Left lung (tissue), 10 donors: ENCODE data around the gene COG5. TPM values are rescaled to one million over a fixed set of nuclear protein-coding genes. Genes with fewer than 3 reads are reported as not detected.
"Not testable (repeated sequence)": the region's sequence is repeated elsewhere in the genome, so short reads cannot be mapped to it uniquely, and the experiment has no call there.

Experiments
- ATAC-seq: fragments of 200-7000 bp; cut with Tn5 transposase; one replicate; pipeline ENCODE4 v1.9.1; 2020; ENCODE audit warnings: moderate library complexity
- DNase-seq, 4 donors: peaks; one replicate each; pipeline ENCODE4 v3.0.0-alpha.2; 2013 to 2020
- H3K27ac ChIP-seq, 2 donors: fragments of 200-600 bp; sonication (generic) in 1 of 2; one replicate each; pipeline versions ENCODE4 v1.5.0 to v1.8.0; 2020 to 2021
- H3K27me3 ChIP-seq, 2 donors: fragments of 200-600 bp; sonication (generic) in 1 of 2; one replicate each; pipeline versions ENCODE4 v1.5.0 to v1.8.0; 2020 to 2021
- H3K36me3 ChIP-seq, 2 donors: fragments of 200-600 bp; sonication (generic) in 1 of 2; one replicate each; pipeline versions ENCODE4 v1.5.0 to v1.8.0; 2020 to 2021
- H3K4me1 ChIP-seq, 2 donors: fragments of 200-600 bp; one replicate each; pipeline ENCODE4 v1.8.0; 2021
- H3K4me3 ChIP-seq, 2 donors: fragments of 200-600 bp; sonication (generic) in 1 of 2; one replicate each; pipeline versions ENCODE4 v1.5.0 to v1.8.0; 2020 to 2021; ENCODE audit warnings: mild to moderate bottlenecking in 1 of 2
- H3K9me3 ChIP-seq, 2 donors: fragments of 200-600 bp; sonication (generic) in 1 of 2; one replicate each; pipeline versions ENCODE4 v1.5.0 to v1.8.0; 2020 to 2021
- CTCF ChIP-seq, 2 donors: fragments of 200-600 bp; sonication (generic) in 1 of 2; IDR thresholded peaks; one replicate each; pipeline versions ENCODE4 v1.5.0 to v1.8.0; 2021; ENCODE audit warnings: antibody characterized with exemption in 2 of 2
- intact Hi-C, 2 donors: fragments of 100-400 bp; cut with DNase I; formaldehyde crosslinking; loops; one replicate each; pipeline versions ENCODE4 v1.11.2 to v1.14.2; 2022
- polyA plus RNA-seq, 6 donors: library from polyadenylated mRNA; unstranded; fragments of 120-200 nt; gene quantifications; one replicate each; pipeline ENCODE4 v1.2.1, GENCODE V29; 2013; ENCODE audit not compliant: insufficient read length in 6 of 6
- total RNA-seq, 2 donors: library from RNA; stranded (reverse); fragmentation: NEBNext Ultra II Directional; extraction: Animal tissue kit (Norgen Biotek cat#: 25700); gene quantifications; one replicate each; pipeline ENCODE4 v1.2.1, GENCODE V29; 2021
- donor health status: DM: no; HTN: yes; CAD: no.
- donor health status: DM: no; HTN: no; CAD: no.

COG5 gene
- total and polyA plus RNA-seq, 8 donors: 26.9 to 42.6 (median 33.4) TPM

GRCh38 chr7:107157091-107157490, 406.6 kb downstream of the COG5 start:
- no peak for TF ChIP-seq CTCF (IDR thresholded peaks at IDR 0.05)
- H3K4me1 ChIP-seq: no peaks in the 10 kb centered on the region
- no peaks in the 10 kb centered on the region for H3K36me3 ChIP-seq
- no peaks in the 10 kb centered on the region for H3K27me3 ChIP-seq
- ATAC-seq (no peak), DNase-seq (no peak)
- intact Hi-C loops: loop anchor here in 1 of 2 donors (10.0 kb wide), 1 partner anchor 212 kb away; no protein-coding TSS in a partner anchor
- H3K9me3 ChIP-seq: no peaks in the 10 kb centered on the region
- no peak overlapping the region for H3K4me3 ChIP-seq
- no peak overlapping the region for H3K27ac ChIP-seq

GRCh38 chr7:107155726-107156125, 408.0 kb downstream of the COG5 start:
- intact Hi-C loops: loop anchor here in 1 of 2 donors (10.0 kb wide), 1 partner anchor 211 kb away; no protein-coding TSS in a partner anchor
- DNase-seq, ATAC-seq: not testable (repeated sequence)

GRCh38 chr7:107154826-107155225, 408.9 kb downstream of the COG5 start:
- no peaks in the 10 kb centered on the region for H3K27me3 ChIP-seq
- H3K9me3 ChIP-seq: no peaks in the 10 kb centered on the region
- H3K36me3 ChIP-seq: no peaks in the 10 kb centered on the region
- no peak overlapping the region for H3K4me3 ChIP-seq
- no peaks in the 10 kb centered on the region for H3K4me1 ChIP-seq
- ATAC-seq (no peak), DNase-seq (no peak)
- intact Hi-C loops: loop anchor here in 1 of 2 donors (10.0 kb wide), 1 partner anchor 210 kb away; no protein-coding TSS in a partner anchor
- H3K27ac ChIP-seq: no peak overlapping the region
- TF ChIP-seq CTCF (IDR thresholded peaks at IDR 0.05): no peak

More at GRCh38 chr7:107155726-107156125, 408.0 kb downstream of the COG5 start:
- not testable (repeated sequence) for H3K27me3 ChIP-seq, H3K9me3 ChIP-seq, H3K4me1 ChIP-seq, H3K36me3 ChIP-seq, H3K4me3 ChIP-seq, H3K27ac ChIP-seq

- Histone ChIP-seq H3K27me3 (no peaks in the 10 kb centered on the region), H3K36me3 (no peaks in the 10 kb centered on the region), H3K9me3 (no peaks in the 10 kb centered on the region), H3K27ac (no peak overlapping the region), H3K4me3 (no peak overlapping the region), H3K4me1 (peaks cover 0 to 8% of the 10 kb centered on the region in 2 donors)
- TF ChIP-seq CTCF (IDR thresholded peaks at IDR 0.05): no peak
- ATAC-seq (no peak), DNase-seq (no peak)
- intact Hi-C loops: loop anchor here in 1 of 2 donors (10.0 kb wide), 1 partner anchor 207 kb away; no protein-coding TSS in a partner anchor
Observed at GRCh38 chr7:107152011-107152410, 411.7 kb downstream of the COG5 start.

Other genes with a start within 250 kb of the COG5 start
- not detected for gene GPR22, start 93.9 kb downstream of the COG5 start, total RNA-seq
- under 1 TPM in 3 of 6 donors, not detected in 3; 0.06 to 0.13 (median 0.10) TPM for gene GPR22, start 93.9 kb downstream of the COG5 start, polyA plus RNA-seq
- gene DUS4L, start 51 bp upstream of the COG5 start, total RNA-seq: 1 to 10 TPM; 4.3 to 5.5 TPM
- 10 to 100 TPM; 14.2 to 18.8 (median 17.1) TPM for gene DUS4L, start 51 bp upstream of the COG5 start, polyA plus RNA-seq
- gene BCAP29, start 16.3 kb upstream of the COG5 start, total RNA-seq: 10 to 100 TPM; 79.3 to 80.3 TPM
- gene BCAP29, start 16.3 kb upstream of the COG5 start, polyA plus RNA-seq: 10 to 100 TPM; 42.8 to 57.7 (median 50.8) TPM
- gene SLC26A4, start 96.9 kb upstream of the COG5 start, total RNA-seq: 1 to 10 TPM in 1 of 2 donors, under 1 TPM in 1; 0.82 to 1.7 TPM
- 1 to 10 TPM in 4 of 6 donors, under 1 TPM in 2; 0.83 to 2.5 (median 1.3) TPM for gene SLC26A4, start 96.9 kb upstream of the COG5 start, polyA plus RNA-seq
- 10 to 100 TPM; 17.2 to 21.5 TPM for gene CBLL1, start 180.2 kb upstream of the COG5 start, total RNA-seq
- gene CBLL1, start 180.2 kb upstream of the COG5 start, polyA plus RNA-seq: 10 to 100 TPM; 27.7 to 31.8 (median 29.0) TPM
- gene SLC26A3, start 239.3 kb upstream of the COG5 start, total RNA-seq: not detected
- gene SLC26A3, start 239.3 kb upstream of the COG5 start, polyA plus RNA-seq: under 1 TPM in 1 of 6 donors, not detected in 5; 0.04 TPM